HG02588 (cell line): ENCODE results near the gene THPO.

ENCODE experiments used
- ATAC-seq: cut with Tn5 transposase; IDR thresholded peaks from one replicate; pipeline ENCODE4 v1.9.1; 2021; ENCODE audit warnings: mild to moderate bottlenecking, moderate library complexity; ENCODE audit not compliant: unreplicated experiment

The THPO gene

GRCh38 chr3:184335291-184335660 is 42.7 kb downstream of the THPO start:
- no peak for ATAC-seq

- no peak for ATAC-seq
Measured at GRCh38 chr3:184334470-184335158, 43.4 kb downstream of the THPO start.

GRCh38 chr3:184333700-184334099 is 44.3 kb downstream of the THPO start:
- no peak for ATAC-seq

GRCh38 chr3:184333190-184333589 is 44.8 kb downstream of the THPO start:
- no peak for ATAC-seq

- ATAC-seq = no peak
Measured at GRCh38 chr3:184332370-184333090, 45.5 kb downstream of the THPO start.

GRCh38 chr3:184328516-184328915 is 49.5 kb downstream of the THPO start:
- no peak for ATAC-seq

GRCh38 chr3:184327171-184327570 is 50.8 kb downstream of the THPO start:
- no peak for ATAC-seq

- no peak for ATAC-seq
Measured at GRCh38 chr3:184325715-184326369, 52.2 kb downstream of the THPO start.

- no peak for ATAC-seq
Measured at GRCh38 chr3:184325269-184325668, 52.7 kb downstream of the THPO start.

GRCh38 chr3:184323696-184324095 is 54.3 kb downstream of the THPO start:
- no peak for ATAC-seq

GRCh38 chr3:184322731-184323487 is 55.1 kb downstream of the THPO start:
- ATAC-seq = no peak
